K562 (cell line): ENCODE results near the gene INO80C. TPM values are rescaled to one million over a fixed set of nuclear protein-coding genes. Genes with fewer than 3 reads are reported as not detected.
A peak's percentile ranks its signal among the peaks of the same experiment; 100 is the strongest.

ENCODE experiments used
- CEBPB ChIP-seq: fragments of 450-650 bp; IDR thresholded peaks from 2 replicates; pipeline ENCODE4 v1.6.1; 2016; ENCODE audit warnings: missing genetic modification characterization, missing compliant biosample characterization
- CREB1 ChIP-seq, 2 experiments: sonication (generic) in 1 of 2; formaldehyde crosslinking in 1 of 2; IDR thresholded peaks; 2 replicates each; pipeline versions ENCODE4 v1.6.1 to v1.8.0; 2012 to 2022; ENCODE audit warnings: inconsistent platforms in 1 of 2, mild to moderate bottlenecking in 1 of 2, missing genetic modification reagents in 1 of 2, moderate library complexity in 1 of 2
- CXXC5 ChIP-seq: fragments of 250-450 bp; sonication (Bioruptor Pico); IDR thresholded peaks from 2 replicates; pipeline ENCODE4 v1.8.0; 2022; ENCODE audit warnings: inconsistent platforms, mild to moderate bottlenecking, moderate library complexity
- EHMT2 ChIP-seq: fragments of 450-650 bp; IDR thresholded peaks from 2 replicates; pipeline ENCODE4 v1.6.1; 2018; ENCODE audit warnings: antibody characterized with exemption
- FOXA3 ChIP-seq, 2 experiments: fragments of 450-650 bp in 1 of 2; sonication (generic) in 1 of 2; formaldehyde crosslinking; IDR thresholded peaks in 1 of 2; conservative IDR thresholded peaks in 1 of 2; 2 replicates each; pipeline versions ENCODE4 v1.4.0 to v1.8.0; 2020 to 2022; ENCODE audit warnings: mild to moderate bottlenecking in 2 of 2, missing genetic modification reagents in 1 of 2
- FOXK2 ChIP-seq, 2 experiments: fragments of 450-650 bp; IDR thresholded peaks in 1 of 2; conservative IDR thresholded peaks in 1 of 2; 2 replicates each; pipeline ENCODE4 v1.6.1; 2016; ENCODE audit warnings: low read depth in 2 of 2, mild to moderate bottlenecking in 1 of 2
- GTF2B ChIP-seq: IDR thresholded peaks from 2 replicates; pipeline ENCODE4 v1.6.1; 2011; ENCODE audit not compliant: insufficient read length; ENCODE audit errors: extremely low read depth
- HMG20B ChIP-seq: fragments of 250-450 bp; sonication (Bioruptor Pico); IDR thresholded peaks from 2 replicates; pipeline ENCODE4 v1.5.0; 2021; ENCODE audit warnings: mild to moderate bottlenecking
- NUFIP1 ChIP-seq: fragments of 450-650 bp; IDR thresholded peaks from 2 replicates; pipeline ENCODE4 v1.6.1; 2018; ENCODE audit not compliant: partially characterized antibody
- PHB ChIP-seq: fragments of 250-450 bp; sonication (Bioruptor Pico); IDR thresholded peaks from 2 replicates; pipeline ENCODE4 v1.5.0; 2021
- TAF1 ChIP-seq: IDR thresholded peaks from 2 replicates; pipeline ENCODE4 v1.6.1; 2011; ENCODE audit warnings: mild to moderate bottlenecking, low read length, moderate library complexity; ENCODE audit not compliant: insufficient read depth, control insufficient read depth, severe bottlenecking; ENCODE audit errors: extremely low read depth
- TFE3 ChIP-seq: fragments of 450-650 bp; formaldehyde crosslinking; IDR thresholded peaks from 2 replicates; pipeline ENCODE4 v1.4.0; 2020; ENCODE audit warnings: mild to moderate bottlenecking, mixed read lengths
- TSC22D4 ChIP-seq: fragments of 450-650 bp; IDR thresholded peaks from 2 replicates; pipeline ENCODE4 v1.6.1; 2016; ENCODE audit warnings: missing genetic modification characterization, missing biosample characterization, control low read depth
- ZKSCAN1 ChIP-seq: fragments of 150-350 bp; IDR thresholded peaks from 2 replicates; pipeline ENCODE4 v1.6.1; 2016; ENCODE audit warnings: low read depth, low read length
- ZNF124 ChIP-seq: sonication (generic); formaldehyde crosslinking; IDR thresholded peaks from 2 replicates; pipeline ENCODE4 v1.8.1; 2022; ENCODE audit warnings: missing genetic modification reagents
- ZNF134 ChIP-seq: fragments of 250-450 bp; sonication (Bioruptor Pico); conservative IDR thresholded peaks from 2 replicates; pipeline ENCODE4 v1.4.0; 2020
- ZNF224 ChIP-seq: sonication (generic); formaldehyde crosslinking; IDR thresholded peaks from 2 replicates; pipeline ENCODE4 v1.8.0; 2022; ENCODE audit warnings: mild to moderate bottlenecking, missing genetic modification reagents
- ZNF583 ChIP-seq: fragments of 250-450 bp; sonication (Bioruptor Pico); IDR thresholded peaks from 2 replicates; pipeline ENCODE4 v1.4.0; 2020
- ZNF699 ChIP-seq: fragments of 250-450 bp; sonication (Bioruptor Pico); IDR thresholded peaks from 2 replicates; pipeline ENCODE4 v1.8.0; 2021; ENCODE audit warnings: mild to moderate bottlenecking, moderate library complexity; ENCODE audit not compliant: insufficient replicate concordance
- ZNF778 ChIP-seq: fragments of 450-650 bp; formaldehyde crosslinking; IDR thresholded peaks from 2 replicates; pipeline ENCODE4 v1.4.0; 2020; ENCODE audit warnings: mild to moderate bottlenecking, moderate library complexity
- polyA plus RNA-seq, 8 experiments: library from polyadenylated mRNA; depleted of rRNA in 4 of 8; stranded (reverse) in 5 of 8; unstranded in 3 of 8; fragments of >200 nt; fragmentation: Nextera tagmentation in 2 of 8; fragmentation: Illumina TruSeq in 1 of 8; extraction: Ambion mirVana in 2 of 8; extraction: Trizol in 1 of 8; gene quantifications; 2 replicates each; pipeline versions ENCODE4 v1.2.1 to v1.2.3, GENCODE V29; 2011 to 2014; ENCODE audit warnings: inconsistent platforms in 1 of 8, missing spikeins in 1 of 8
- total RNA-seq, 7 experiments: library from RNA; depleted of rRNA in 6 of 7; stranded (reverse); fragments of >200 nt in 6 of 7; fragmentation: Illumina TruSeq in 2 of 7; extraction: Trizol in 2 of 7; gene quantifications; 2 replicates each; pipeline versions ENCODE4 v1.2.1 to v1.2.3, GENCODE V29; 2011 to 2021; ENCODE audit warnings: low replicate concordance in 1 of 7
- TF ChIP-seq, protein P1 (sequence below): fragments of 450-650 bp; formaldehyde crosslinking; IDR thresholded peaks from 2 replicates; pipeline ENCODE4 v1.4.0; 2022; ENCODE audit warnings: missing genetic modification characterization
- TF ChIP-seq, protein P2 (sequence below): fragments of 200-400 bp; formaldehyde crosslinking; IDR thresholded peaks from 2 replicates; pipeline ENCODE4 v1.6.1; 2017; ENCODE audit warnings: mild to moderate bottlenecking, low read depth, low read length, moderate library complexity
- TF ChIP-seq, protein P3 (sequence below): IDR thresholded peaks from 3 replicates; pipeline ENCODE4 v1.6.1; 2011; ENCODE audit warnings: borderline replicate concordance, mild to moderate bottlenecking; ENCODE audit not compliant: insufficient read length, insufficient read depth

INO80C gene
- total and polyA plus RNA-seq, 9 of the 15 experiments (the other 6 are each of a cell fraction or from before 2014, with no cell fraction given), result 14.3 to 53.3 (median 46.6) TPM

DNA sequence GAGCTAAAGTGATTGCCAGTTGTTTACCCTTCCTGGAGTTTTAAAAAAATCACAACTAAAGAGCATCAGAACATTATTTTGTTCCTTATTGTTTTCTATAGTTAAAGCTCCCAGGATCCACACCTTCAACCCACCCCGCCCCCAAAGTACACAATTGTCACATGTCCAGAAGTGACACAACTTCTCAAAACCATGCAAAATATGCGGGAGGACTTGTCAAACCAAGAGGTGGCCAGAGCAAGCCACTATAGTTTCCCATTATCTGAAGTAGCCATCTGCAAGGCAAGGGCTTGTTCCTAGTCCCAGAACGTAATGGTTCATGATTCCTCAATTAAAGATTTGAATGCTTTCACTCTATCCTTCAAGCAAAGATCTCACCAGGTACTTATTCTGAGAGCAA is 9.9 kb upstream of the INO80C start (continued):
- TF ChIP-seq CEBPB (peak; percentile 30; the same call in 1 of the 2 replicates), CXXC5 (CRISPR knock-in tag) (no peak), ZKSCAN1 (no peak), ZNF583 (CRISPR knock-in tag) (no peak), TFE3 (CRISPR knock-in tag) (no peak), ZNF778 (CRISPR knock-in tag) (no peak), ZNF224 (CRISPR knock-in tag) (no peak), HMG20B (CRISPR knock-in tag) (no peak), EHMT2 (no peak), FOXK2 (conservative IDR thresholded peaks at IDR 0.05 in 1 of 2, IDR thresholded peaks at IDR 0.05 in 1 of 2; ENCODE audit: low read depth in 2 of 2) (no peak), ZNF134 (CRISPR knock-in tag) (no peak), CREB1 (IDR thresholded peaks at IDR 0.05) (no peak), CREB1 (CRISPR knock-in tag; IDR thresholded peaks at IDR 0.05) (no peak), ZNF699 (CRISPR knock-in tag) (no peak), TSC22D4 (no peak), GTF2B (no peak), PHB (no peak), FOXA3 (CRISPR knock-in tag; conservative IDR thresholded peaks at IDR 0.05 in 1 of 2, IDR thresholded peaks at IDR 0.05 in 1 of 2) (peak in 1 of 2 experiments; percentile 83; a peak in 2 of 4 replicates), ZNF124 (CRISPR knock-in tag) (no peak), TAF1 (no peak), NUFIP1 (no peak)
- TF ChIP-seq, protein P1, sequence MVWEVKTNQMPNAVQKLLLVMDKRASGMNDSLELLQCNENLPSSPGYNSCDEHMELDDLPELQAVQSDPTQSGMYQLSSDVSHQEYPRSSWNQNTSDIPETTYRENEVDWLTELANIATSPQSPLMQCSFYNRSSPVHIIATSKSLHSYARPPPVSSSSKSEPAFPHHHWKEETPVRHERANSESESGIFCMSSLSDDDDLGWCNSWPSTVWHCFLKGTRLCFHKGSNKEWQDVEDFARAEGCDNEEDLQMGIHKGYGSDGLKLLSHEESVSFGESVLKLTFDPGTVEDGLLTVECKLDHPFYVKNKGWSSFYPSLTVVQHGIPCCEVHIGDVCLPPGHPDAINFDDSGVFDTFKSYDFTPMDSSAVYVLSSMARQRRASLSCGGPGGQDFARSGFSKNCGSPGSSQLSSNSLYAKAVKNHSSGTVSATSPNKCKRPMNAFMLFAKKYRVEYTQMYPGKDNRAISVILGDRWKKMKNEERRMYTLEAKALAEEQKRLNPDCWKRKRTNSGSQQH (CRISPR knock-in tag), result no peak
- TF ChIP-seq, protein P2, sequence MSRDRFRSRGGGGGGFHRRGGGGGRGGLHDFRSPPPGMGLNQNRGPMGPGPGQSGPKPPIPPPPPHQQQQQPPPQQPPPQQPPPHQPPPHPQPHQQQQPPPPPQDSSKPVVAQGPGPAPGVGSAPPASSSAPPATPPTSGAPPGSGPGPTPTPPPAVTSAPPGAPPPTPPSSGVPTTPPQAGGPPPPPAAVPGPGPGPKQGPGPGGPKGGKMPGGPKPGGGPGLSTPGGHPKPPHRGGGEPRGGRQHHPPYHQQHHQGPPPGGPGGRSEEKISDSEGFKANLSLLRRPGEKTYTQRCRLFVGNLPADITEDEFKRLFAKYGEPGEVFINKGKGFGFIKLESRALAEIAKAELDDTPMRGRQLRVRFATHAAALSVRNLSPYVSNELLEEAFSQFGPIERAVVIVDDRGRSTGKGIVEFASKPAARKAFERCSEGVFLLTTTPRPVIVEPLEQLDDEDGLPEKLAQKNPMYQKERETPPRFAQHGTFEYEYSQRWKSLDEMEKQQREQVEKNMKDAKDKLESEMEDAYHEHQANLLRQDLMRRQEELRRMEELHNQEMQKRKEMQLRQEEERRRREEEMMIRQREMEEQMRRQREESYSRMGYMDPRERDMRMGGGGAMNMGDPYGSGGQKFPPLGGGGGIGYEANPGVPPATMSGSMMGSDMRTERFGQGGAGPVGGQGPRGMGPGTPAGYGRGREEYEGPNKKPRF, result no peak
- TF ChIP-seq, protein P3, sequence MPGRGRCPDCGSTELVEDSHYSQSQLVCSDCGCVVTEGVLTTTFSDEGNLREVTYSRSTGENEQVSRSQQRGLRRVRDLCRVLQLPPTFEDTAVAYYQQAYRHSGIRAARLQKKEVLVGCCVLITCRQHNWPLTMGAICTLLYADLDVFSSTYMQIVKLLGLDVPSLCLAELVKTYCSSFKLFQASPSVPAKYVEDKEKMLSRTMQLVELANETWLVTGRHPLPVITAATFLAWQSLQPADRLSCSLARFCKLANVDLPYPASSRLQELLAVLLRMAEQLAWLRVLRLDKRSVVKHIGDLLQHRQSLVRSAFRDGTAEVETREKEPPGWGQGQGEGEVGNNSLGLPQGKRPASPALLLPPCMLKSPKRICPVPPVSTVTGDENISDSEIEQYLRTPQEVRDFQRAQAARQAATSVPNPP, result no peak
